RWPE2 (cell line): ENCODE measurements around the gene JAKMIP2.

Experiments
- ATAC-seq: fragments of 200-7000 bp; cut with Tn5 transposase; 3 replicates; pipeline ENCODE4 v1.9.1; 2021; ENCODE audit warnings: low read depth
- DNase-seq: peaks from one replicate; pipeline ENCODE4 v3.0.0-alpha.2; 2020; ENCODE audit warnings: low spot score
- H3K27ac ChIP-seq: fragments of 450-650 bp; 2 replicates; pipeline ENCODE4 v1.5.1; 2017; ENCODE audit warnings: mild to moderate bottlenecking; ENCODE audit not compliant: poor library complexity, severe bottlenecking
- H3K27me3 ChIP-seq: fragments of 250-450 bp; sonication (Bioruptor Pico); 2 replicates; pipeline ENCODE4 v1.5.1; 2021; ENCODE audit warnings: mild to moderate bottlenecking, moderate library complexity; ENCODE audit not compliant: insufficient read depth, poor library complexity, severe bottlenecking
- H3K36me3 ChIP-seq: fragments of 250-450 bp; sonication (Bioruptor Pico); 2 replicates; pipeline ENCODE4 v1.5.1; 2020; ENCODE audit warnings: low read depth, mild to moderate bottlenecking, moderate library complexity
- H3K4me1 ChIP-seq: fragments of 250-450 bp; sonication (Bioruptor Pico); 2 replicates; pipeline ENCODE4 v1.5.1; 2021; ENCODE audit warnings: mild to moderate bottlenecking, moderate library complexity; ENCODE audit not compliant: insufficient read depth, poor library complexity, severe bottlenecking
- H3K4me3 ChIP-seq: fragments of 250-450 bp; sonication (Bioruptor Pico); 2 replicates; pipeline ENCODE4 v1.5.1; 2021; ENCODE audit warnings: mild to moderate bottlenecking, moderate library complexity; ENCODE audit not compliant: severe bottlenecking
- H3K9me3 ChIP-seq: fragments of 250-450 bp; sonication (Bioruptor Pico); 2 replicates; pipeline ENCODE4 v1.5.1; 2021; ENCODE audit warnings: mild to moderate bottlenecking, moderate library complexity; ENCODE audit not compliant: severe bottlenecking
- TF ChIP-seq, protein P1 (sequence below): fragments of 450-650 bp; IDR thresholded peaks from one replicate; pipeline ENCODE4 v1.5.1; 2017; ENCODE audit warnings: mild to moderate bottlenecking, moderate library complexity; ENCODE audit not compliant: poor library complexity, severe bottlenecking

Gene JAKMIP2

DNA sequence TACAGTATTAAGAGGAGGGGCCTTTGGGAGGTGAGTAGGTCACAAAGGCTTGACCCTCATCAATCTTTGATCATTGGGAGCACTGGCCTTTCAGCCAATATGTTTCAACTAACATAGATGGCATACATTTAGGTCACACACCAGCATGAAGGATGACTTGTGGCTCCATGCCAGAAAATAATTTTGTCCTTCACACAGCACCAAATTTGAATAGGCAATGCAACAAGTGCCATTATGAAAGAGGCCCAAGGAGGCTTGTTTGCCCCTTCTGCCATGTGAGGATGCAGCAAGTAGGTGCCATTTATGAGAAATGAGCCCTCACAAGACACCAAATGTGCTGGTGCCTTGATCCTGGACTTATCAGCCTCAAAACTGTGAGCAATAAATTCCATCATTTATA is 81.1 kb downstream of the JAKMIP2 start:
- no peaks in the 10 kb centered on the region for H3K4me1 ChIP-seq
- H3K27ac ChIP-seq, result no peak overlapping the region
- no peak for DNase-seq
- no peaks in the 10 kb centered on the region for H3K27me3 ChIP-seq
- no peak overlapping the region for H3K4me3 ChIP-seq
- H3K9me3 ChIP-seq, result no peaks in the 10 kb centered on the region
- no peak for ATAC-seq
- TF ChIP-seq, protein P1, sequence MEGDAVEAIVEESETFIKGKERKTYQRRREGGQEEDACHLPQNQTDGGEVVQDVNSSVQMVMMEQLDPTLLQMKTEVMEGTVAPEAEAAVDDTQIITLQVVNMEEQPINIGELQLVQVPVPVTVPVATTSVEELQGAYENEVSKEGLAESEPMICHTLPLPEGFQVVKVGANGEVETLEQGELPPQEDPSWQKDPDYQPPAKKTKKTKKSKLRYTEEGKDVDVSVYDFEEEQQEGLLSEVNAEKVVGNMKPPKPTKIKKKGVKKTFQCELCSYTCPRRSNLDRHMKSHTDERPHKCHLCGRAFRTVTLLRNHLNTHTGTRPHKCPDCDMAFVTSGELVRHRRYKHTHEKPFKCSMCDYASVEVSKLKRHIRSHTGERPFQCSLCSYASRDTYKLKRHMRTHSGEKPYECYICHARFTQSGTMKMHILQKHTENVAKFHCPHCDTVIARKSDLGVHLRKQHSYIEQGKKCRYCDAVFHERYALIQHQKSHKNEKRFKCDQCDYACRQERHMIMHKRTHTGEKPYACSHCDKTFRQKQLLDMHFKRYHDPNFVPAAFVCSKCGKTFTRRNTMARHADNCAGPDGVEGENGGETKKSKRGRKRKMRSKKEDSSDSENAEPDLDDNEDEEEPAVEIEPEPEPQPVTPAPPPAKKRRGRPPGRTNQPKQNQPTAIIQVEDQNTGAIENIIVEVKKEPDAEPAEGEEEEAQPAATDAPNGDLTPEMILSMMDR, result no peak
- H3K36me3 ChIP-seq, result no peaks in the 10 kb centered on the region

DNA sequence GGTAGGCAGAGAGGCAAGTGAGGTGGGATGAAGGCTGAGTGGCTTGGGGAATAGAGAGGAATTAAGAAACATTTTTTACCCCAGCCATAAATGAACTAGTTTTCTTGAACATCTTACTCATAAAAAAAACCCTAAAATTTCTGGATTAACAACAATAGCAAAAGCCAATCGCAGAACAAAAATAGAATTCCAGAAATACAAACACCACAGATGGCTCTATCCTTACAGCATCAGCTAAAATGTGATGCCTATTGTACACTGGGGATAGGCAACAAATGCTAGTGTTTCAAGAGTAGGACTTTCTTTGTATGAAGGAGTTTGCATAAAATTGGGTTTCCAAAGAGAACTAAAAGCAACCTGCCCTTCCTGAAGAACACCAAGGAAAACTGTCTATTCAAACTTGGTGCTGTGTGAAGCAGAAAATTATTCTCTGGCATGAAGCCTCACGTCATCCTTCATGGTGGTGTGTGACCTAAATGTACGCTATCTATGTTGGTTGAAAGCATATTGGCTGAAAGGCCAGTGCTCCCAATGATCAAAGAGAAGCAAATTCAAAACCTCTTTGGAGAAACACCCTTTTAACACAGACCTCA is 82.9 kb downstream of the JAKMIP2 start:
- ATAC-seq, result no peak
- TF ChIP-seq, protein P1, result no peak

DNA sequence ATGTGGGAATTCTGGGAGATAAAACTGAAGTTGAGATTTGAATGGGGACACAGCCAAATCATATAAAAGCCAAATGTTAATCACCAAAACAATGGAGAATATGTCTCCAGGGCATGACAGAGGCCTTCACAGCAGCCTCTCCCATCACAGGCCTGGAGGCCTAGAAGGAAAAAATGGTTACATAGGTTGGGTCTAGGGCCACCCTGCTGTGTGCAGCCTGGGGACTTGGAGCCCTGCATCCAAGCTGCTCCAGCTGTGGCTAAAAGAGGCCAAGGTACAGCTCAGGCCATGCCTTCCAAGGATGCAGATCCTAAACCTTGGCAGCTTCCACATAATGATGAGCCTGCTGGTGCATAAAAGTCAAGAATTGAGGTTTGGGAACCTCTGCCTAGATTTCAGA is 85.1 kb downstream of the JAKMIP2 start:
- Histone ChIP-seq H3K27me3 (no peaks in the 10 kb centered on the region), H3K27ac (no peak overlapping the region), H3K4me3 (no peak overlapping the region), H3K9me3 (no peaks in the 10 kb centered on the region), H3K36me3 (no peaks in the 10 kb centered on the region), H3K4me1 (no peaks in the 10 kb centered on the region)
- DNase-seq, result no peak
- ATAC-seq, result no peak
- TF ChIP-seq, protein P1, result no peak

More for the DNA sequence above, 82.9 kb downstream of the JAKMIP2 start:
- no peaks in the 10 kb centered on the region for H3K9me3 ChIP-seq
- H3K27me3 ChIP-seq, result no peaks in the 10 kb centered on the region
- H3K4me3 ChIP-seq, result no peak overlapping the region
- no peaks in the 10 kb centered on the region for H3K4me1 ChIP-seq
- no peak overlapping the region for H3K27ac ChIP-seq
- no peak for DNase-seq
- H3K36me3 ChIP-seq, result no peaks in the 10 kb centered on the region

DNA sequence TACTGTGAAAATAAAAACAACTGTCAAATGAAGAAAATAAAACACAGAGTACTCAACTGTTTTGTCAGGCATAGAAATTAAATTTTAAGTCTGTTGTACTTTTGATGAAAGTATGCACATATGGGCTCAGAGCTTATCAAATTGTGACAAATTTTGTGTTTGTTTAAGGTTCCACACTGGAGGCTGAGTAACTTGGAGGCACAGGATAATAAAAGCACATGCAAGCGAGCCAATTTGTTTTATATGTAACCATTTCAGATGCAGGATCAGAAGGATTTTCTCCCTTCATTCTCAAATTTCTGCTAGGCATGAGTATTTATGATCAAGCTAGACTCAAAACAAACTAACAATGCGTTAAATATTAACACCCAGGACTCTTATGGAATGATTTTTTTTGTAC is 87.8 kb downstream of the JAKMIP2 start:
- H3K4me1 ChIP-seq, result no peaks in the 10 kb centered on the region
- no peaks in the 10 kb centered on the region for H3K27me3 ChIP-seq
- DNase-seq, result no peak
- TF ChIP-seq, protein P1, result no peak
- no peak overlapping the region for H3K4me3 ChIP-seq
- no peak for ATAC-seq
- no peak overlapping the region for H3K27ac ChIP-seq
- H3K9me3 ChIP-seq, result no peaks in the 10 kb centered on the region
- H3K36me3 ChIP-seq, result no peaks in the 10 kb centered on the region

DNA sequence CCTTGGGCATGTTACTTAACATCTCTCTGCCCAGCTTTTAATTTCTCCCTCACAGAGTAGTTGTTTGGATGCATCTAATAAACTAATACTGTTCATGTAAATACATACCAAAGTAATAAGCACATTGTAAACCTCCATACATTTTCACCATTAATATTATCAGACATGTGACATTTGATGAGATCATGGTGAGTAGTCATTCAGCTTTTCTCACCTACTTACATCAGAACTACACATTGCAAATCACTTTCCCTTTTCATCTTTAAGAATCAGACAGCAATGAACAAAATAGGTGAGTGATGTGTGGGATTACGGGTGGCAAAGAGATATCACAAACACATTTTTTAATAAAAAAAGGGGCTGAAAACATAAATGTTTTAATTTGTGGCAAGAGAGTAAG is 89.3 kb downstream of the JAKMIP2 start:
- no peak overlapping the region for H3K4me3 ChIP-seq
- DNase-seq (no peak), ATAC-seq (no peak)
- no peaks in the 10 kb centered on the region for H3K9me3 ChIP-seq
- H3K36me3 ChIP-seq, result no peaks in the 10 kb centered on the region
- H3K4me1 ChIP-seq, result no peaks in the 10 kb centered on the region
- TF ChIP-seq, protein P1, result no peak
- H3K27me3 ChIP-seq, result peaks cover 3% of the 10 kb centered on the region
- no peak overlapping the region for H3K27ac ChIP-seq
